ENCODE data around the gene VAC14. TPM values are rescaled to one million over a fixed set of nuclear protein-coding genes. Genes with fewer than 3 reads are reported as not detected.

VAC14 gene
- total RNA-seq, 1 donor from 2014 or later, result 21.0 TPM

- intact Hi-C loops (cut with micrococcal nuclease), result loop anchor here (10.0 kb wide), 1 partner anchor 63 kb away; the partner anchor contains the start of gene MTSS2
- no peak for DNase-seq
Measured at GRCh38 chr16:70747703-70748631, 53.0 kb downstream of the VAC14 start.

GRCh38 chr16:70746708-70747424 lies 54.1 kb downstream of the VAC14 start:
- Histone ChIP-seq H3K27me3 (ENCODE audit: low read depth) (no peaks in the 10 kb centered on the region), H3K4me1 (peaks cover 70% of the 10 kb centered on the region)
- intact Hi-C loops (cut with micrococcal nuclease), result loop anchor here (10.0 kb wide), 1 partner anchor 62 kb away; the partner anchor contains the start of gene MTSS2

More at GRCh38 chr16:70747703-70748631, 53.0 kb downstream of the VAC14 start:
- no peaks in the 10 kb centered on the region for H3K9me3 ChIP-seq (replicated peaks)
- no peak overlapping the region for H3K4me3 ChIP-seq
- peaks cover 79% of the 10 kb centered on the region for H3K4me1 ChIP-seq
- no peaks in the 10 kb centered on the region for H3K27me3 ChIP-seq (ENCODE audit: low read depth)
- TF ChIP-seq CTCF (IDR thresholded peaks at IDR 0.05; ENCODE audit: borderline replicate concordance), result no peak
- H3K27ac ChIP-seq (replicated peaks), result peak overlapping the region; percentile 37
- H3K36me3 ChIP-seq, result peaks cover 9% of the 10 kb centered on the region

GRCh38 chr16:70746040-70746707 lies 54.8 kb downstream of the VAC14 start:
- intact Hi-C loops (cut with micrococcal nuclease), result loop anchor here (10.0 kb wide), 1 partner anchor 61 kb away; the partner anchor contains the start of gene MTSS2
- Histone ChIP-seq H3K27me3 (ENCODE audit: low read depth) (no peaks in the 10 kb centered on the region), H3K36me3 (peaks cover 17% of the 10 kb centered on the region), H3K27ac (replicated peaks) (peak overlapping the region; percentile 62), H3K4me3 (no peak overlapping the region), H3K4me1 (peaks cover 66% of the 10 kb centered on the region), H3K9me3 (replicated peaks) (no peaks in the 10 kb centered on the region)
- DNase-seq, result peak; percentile 50
- no peak for TF ChIP-seq CTCF (IDR thresholded peaks at IDR 0.05; ENCODE audit: borderline replicate concordance)

More at GRCh38 chr16:70746708-70747424, 54.1 kb downstream of the VAC14 start:
- Histone ChIP-seq H3K27ac (replicated peaks) (peak overlapping the region; percentile 62), H3K9me3 (replicated peaks) (no peaks in the 10 kb centered on the region), H3K36me3 (peaks cover 17% of the 10 kb centered on the region), H3K4me3 (no peak overlapping the region)
- TF ChIP-seq CTCF (IDR thresholded peaks at IDR 0.05; ENCODE audit: borderline replicate concordance), result no peak
- peak; percentile 50 for DNase-seq

GRCh38 chr16:70745536-70746025 lies 55.4 kb downstream of the VAC14 start:
- no peak overlapping the region for H3K27ac ChIP-seq (replicated peaks)
- no peaks in the 10 kb centered on the region for H3K27me3 ChIP-seq (ENCODE audit: low read depth)
- H3K36me3 ChIP-seq, result peaks cover 17% of the 10 kb centered on the region
- no peak overlapping the region for H3K4me3 ChIP-seq
- no peak for DNase-seq
- no peak for TF ChIP-seq CTCF (IDR thresholded peaks at IDR 0.05; ENCODE audit: borderline replicate concordance)
- H3K4me1 ChIP-seq, result peaks cover 66% of the 10 kb centered on the region
- no peaks in the 10 kb centered on the region for H3K9me3 ChIP-seq (replicated peaks)
- intact Hi-C loops (cut with micrococcal nuclease), result loop anchor here (10.0 kb wide), 1 partner anchor 61 kb away; the partner anchor contains the start of gene MTSS2

GRCh38 chr16:70744366-70744765 lies 56.6 kb downstream of the VAC14 start:
- Histone ChIP-seq H3K27me3 (ENCODE audit: low read depth) (no peaks in the 10 kb centered on the region), H3K36me3 (peaks cover 17% of the 10 kb centered on the region), H3K4me1 (peaks cover 64% of the 10 kb centered on the region), H3K9me3 (replicated peaks) (no peaks in the 10 kb centered on the region), H3K4me3 (no peak overlapping the region), H3K27ac (replicated peaks) (no peak overlapping the region)
- no peak for DNase-seq
- intact Hi-C loops (cut with micrococcal nuclease), result loop anchor here (10.0 kb wide), 1 partner anchor 60 kb away; the partner anchor contains the start of gene MTSS2
- TF ChIP-seq CTCF (IDR thresholded peaks at IDR 0.05; ENCODE audit: borderline replicate concordance), result no peak
